IMR-90 (cell line): Measurements from ENCODE around the gene SLN. TPM values are rescaled to one million over a fixed set of nuclear protein-coding genes. Genes with fewer than 3 reads are reported as not detected.

ENCODE experiments used
- ATAC-seq: fragments of 200-7000 bp; cut with Tn5 transposase; 2 replicates; pipeline ENCODE4 v1.9.1; 2020; ENCODE audit warnings: low read depth, mild to moderate bottlenecking, moderate library complexity
- BruUV-seq: library from RNA; stranded (reverse); fragments of 400-500 nt; replicated peaks from 2 replicates; lab custom pipeline; 2021; lab: Mats Ljungman, UMichigan
- CTCF ChIA-PET: fragments of 300-600 bp; formaldehyde crosslinking; extraction: SDS; loops from one replicate; lab custom pipeline; 2021; ENCODE audit warnings: antibody characterized with exemption; lab: Yijun Ruan, JAX
- POLR2A ChIA-PET: fragments of 300-600 bp; sonication (Branson Sonifier 250); formaldehyde crosslinking; loops from one replicate; lab custom pipeline; 2022; ENCODE audit warnings: antibody characterized with exemption; ENCODE audit not compliant: unreplicated experiment; lab: Charles Lee
- DNase-seq: peaks from one replicate; pipeline ENCODE4 v3.0.0; 2013
- H2AFZ ChIP-seq: replicated peaks from 2 replicates; pipeline ENCODE3; 2013; ENCODE audit warnings: low read length, mild to moderate bottlenecking; ENCODE audit not compliant: poor library complexity
- H2AK5ac ChIP-seq: 2 replicates; pipeline ENCODE4 v1.6.1; 2013; ENCODE audit warnings: low read depth, low read length, inconsistent platforms
- H2AK9ac ChIP-seq: replicated peaks from 2 replicates; pipeline ENCODE3; 2013; ENCODE audit warnings: mild to moderate bottlenecking, low read depth, low read length, moderate library complexity; ENCODE audit not compliant: poor library complexity
- H2BK120ac ChIP-seq: 2 replicates; pipeline ENCODE4 v1.6.1; 2013; ENCODE audit warnings: low read depth, low read length, inconsistent platforms
- H2BK15ac ChIP-seq: 3 replicates; pipeline ENCODE4 v1.6.1; 2013; ENCODE audit warnings: low read depth, low read length, inconsistent platforms
- H2BK20ac ChIP-seq: 2 replicates; pipeline ENCODE4 v1.6.1; 2013; ENCODE audit warnings: low read depth, mild to moderate bottlenecking, inconsistent platforms, low read length, moderate library complexity
- H2BK5ac ChIP-seq: 2 replicates; pipeline ENCODE4 v1.6.1; 2013; ENCODE audit warnings: mild to moderate bottlenecking, low read depth, low read length, inconsistent platforms; ENCODE audit not compliant: poor library complexity, severe bottlenecking
- H3K14ac ChIP-seq: replicated peaks from 2 replicates; pipeline ENCODE4 v1.6.1; 2013; ENCODE audit warnings: low read depth, low read length, inconsistent platforms
- H3K18ac ChIP-seq: 2 replicates; pipeline ENCODE4 v1.6.1; 2013; ENCODE audit warnings: low read depth, low read length, control low read depth
- H3K23ac ChIP-seq: 2 replicates; pipeline ENCODE4 v1.6.1; 2013; ENCODE audit warnings: low read depth, low read length, inconsistent platforms
- H3K27ac ChIP-seq: 2 replicates; pipeline ENCODE4 v1.5.1; 2013; ENCODE audit warnings: mild to moderate bottlenecking, control low read depth, low read length; ENCODE audit not compliant: insufficient read depth
- H3K27me3 ChIP-seq: 2 replicates; pipeline ENCODE4 v1.6.1; 2013; ENCODE audit warnings: low read length; ENCODE audit not compliant: control insufficient read depth, insufficient read depth
- H3K36me3 ChIP-seq: 2 replicates; pipeline ENCODE4 v1.6.1; 2013; ENCODE audit warnings: low read length, mixed read lengths; ENCODE audit not compliant: control insufficient read depth, insufficient read depth
- H3K4ac ChIP-seq: 2 replicates; pipeline ENCODE4 v1.6.1; 2013; ENCODE audit warnings: low read depth, low read length, inconsistent platforms
- H3K4me1 ChIP-seq: 2 replicates; pipeline ENCODE4 v1.6.1; 2013; ENCODE audit warnings: low read length, mixed read lengths; ENCODE audit not compliant: control insufficient read depth, insufficient read depth
- H3K4me2 ChIP-seq: 2 replicates; pipeline ENCODE4 v1.6.1; 2013; ENCODE audit warnings: low read depth, mild to moderate bottlenecking, control low read depth, low read length, moderate library complexity
- H3K4me3 ChIP-seq: 2 replicates; pipeline ENCODE4 v1.5.1; 2013; ENCODE audit warnings: low read depth, mild to moderate bottlenecking, control low read depth, low read length, moderate library complexity; ENCODE audit not compliant: insufficient read depth
- H3K56ac ChIP-seq: 2 replicates; pipeline ENCODE4 v1.6.1; 2013; ENCODE audit warnings: low read length, inconsistent platforms; ENCODE audit not compliant: insufficient read depth; ENCODE audit errors: extremely low read depth
- H3K79me1 ChIP-seq, 2 experiments: 2 replicates each; pipeline ENCODE4 v1.6.1; 2013; ENCODE audit warnings: low read length in 2 of 2, inconsistent platforms in 1 of 2, low read depth in 1 of 2
- H3K9ac ChIP-seq: 2 replicates; pipeline ENCODE4 v1.6.1; 2013; ENCODE audit warnings: low read depth, low read length, control low read depth
- H3K9me1 ChIP-seq: 2 replicates; pipeline ENCODE4 v1.6.1; 2013; ENCODE audit warnings: low read length, inconsistent platforms; ENCODE audit not compliant: insufficient read depth
- H3K9me3 ChIP-seq: 2 replicates; pipeline ENCODE4 v1.6.1; 2013; ENCODE audit warnings: low read length; ENCODE audit not compliant: control insufficient read depth, insufficient read depth
- H4K20me1 ChIP-seq: 2 replicates; pipeline ENCODE4 v1.6.1; 2013; ENCODE audit warnings: low read length, inconsistent platforms; ENCODE audit not compliant: insufficient read depth
- H4K5ac ChIP-seq: 2 replicates; pipeline ENCODE4 v1.6.1; 2013; ENCODE audit warnings: mild to moderate bottlenecking, low read depth, low read length, control low read depth
- H4K8ac ChIP-seq, 2 experiments: 2 replicates each; pipeline ENCODE4 v1.6.1; 2013; ENCODE audit warnings: low read depth in 2 of 2, low read length in 2 of 2, control low read depth in 1 of 2, inconsistent platforms in 1 of 2
- H4K91ac ChIP-seq: 2 replicates; pipeline ENCODE4 v1.6.1; 2013; ENCODE audit warnings: low read depth, low read length, inconsistent platforms; ENCODE audit not compliant: insufficient read depth
- BHLHE40 ChIP-seq: fragments of 150-350 bp; IDR thresholded peaks from 2 replicates; pipeline ENCODE4 v1.6.1; 2016; ENCODE audit warnings: mild to moderate bottlenecking, low read depth, low read length
- CEBPB ChIP-seq: IDR thresholded peaks from 2 replicates; pipeline ENCODE4 v1.6.1; 2012; ENCODE audit warnings: low read depth, low read length, improper control_type of control experiment
- CHD1 ChIP-seq: IDR thresholded peaks from 2 replicates; pipeline ENCODE4 v1.6.1; 2012; ENCODE audit warnings: low read depth, low read length, improper control_type of control experiment
- FOS ChIP-seq: fragments of 150-350 bp; IDR thresholded peaks from 2 replicates; pipeline ENCODE4 v1.6.1; 2016; ENCODE audit warnings: low read depth, low read length
- MAFK ChIP-seq: IDR thresholded peaks from 2 replicates; pipeline ENCODE4 v1.6.1; 2012; ENCODE audit warnings: low read depth, low read length, improper control_type of control experiment
- MAZ ChIP-seq: IDR thresholded peaks from 2 replicates; pipeline ENCODE4 v1.6.1; 2012; ENCODE audit warnings: low read depth, mild to moderate bottlenecking, low read length, improper control_type of control experiment, moderate library complexity, borderline replicate concordance
- MXI1 ChIP-seq: IDR thresholded peaks from 2 replicates; pipeline ENCODE4 v1.6.1; 2012; ENCODE audit warnings: low read depth, mild to moderate bottlenecking, low read length, moderate library complexity, borderline replicate concordance
- NFE2L2 ChIP-seq: fragments of 150-350 bp; IDR thresholded peaks from 2 replicates; pipeline ENCODE4 v1.6.1; 2016; ENCODE audit warnings: low read depth, mild to moderate bottlenecking, low read length
- POLR2A ChIP-seq: IDR thresholded peaks from 2 replicates; pipeline ENCODE4 v1.6.1; 2012; ENCODE audit warnings: mild to moderate bottlenecking, low read depth, low read length
- RAD21 ChIP-seq: IDR thresholded peaks from 2 replicates; pipeline ENCODE4 v1.6.1; 2012; ENCODE audit warnings: low read length, improper control_type of control experiment
- RCOR1 ChIP-seq: IDR thresholded peaks from 2 replicates; pipeline ENCODE4 v1.6.1; 2012; ENCODE audit warnings: mild to moderate bottlenecking, low read length, improper control_type of control experiment; ENCODE audit not compliant: insufficient replicate concordance
- RFX5 ChIP-seq: IDR thresholded peaks from 2 replicates; pipeline ENCODE4 v1.8.0; 2012; ENCODE audit warnings: low read depth, mild to moderate bottlenecking, low read length, moderate library complexity
- SMC3 ChIP-seq: fragments of 150-350 bp; IDR thresholded peaks from 2 replicates; pipeline ENCODE4 v1.6.1; 2016; ENCODE audit warnings: low read depth, mild to moderate bottlenecking, antibody characterized with exemption, low read length, moderate library complexity
- WGBS, 2 experiments: methylation state at CpG; one replicate each; pipeline versions ENCODE4 v1.1.5 to v1.1.7; 2013; ENCODE audit warnings: missing lambda C conversion rate in 2 of 2; ENCODE audit not compliant: insufficient read length in 1 of 2; ENCODE audit errors: extremely low coverage in 2 of 2; 5-methylcytosine and 5-hydroxymethylcytosine counted together
- dilution Hi-C: fragments of 300-500 bp; cut with HindIII; formaldehyde crosslinking; loops from one replicate; pipeline ENCODE4 v1.14.3; 2018; ENCODE audit warnings: low sequenced_read_pairs; ENCODE audit not compliant: unreplicated experiment
- in situ Hi-C: fragments of 300-500 bp; cut with MboI; formaldehyde crosslinking; loops from 3 replicates; pipeline ENCODE4 v1.14.3; 2019; ENCODE audit warnings: low sequenced_read_pairs, inconsistent platforms, mixed read lengths
- intact Hi-C: fragments of 100-400 bp; cut with micrococcal nuclease; formaldehyde crosslinking; loops from 2 replicates; pipeline ENCODE4 v1.10.0; 2022
- polyA plus RNA-seq, 3 experiments: library from polyadenylated mRNA; depleted of rRNA; stranded (reverse); fragments of >200 nt; gene quantifications; 2 replicates each; pipeline ENCODE4 v1.2.3, GENCODE V29; 2012; ENCODE audit warnings: low replicate concordance in 1 of 3
- total RNA-seq: library from RNA; depleted of rRNA; stranded (reverse); fragments of >200 nt; gene quantifications from 2 replicates; pipeline ENCODE4 v1.2.3, GENCODE V29; 2012
- TF ChIP-seq, protein P1 (sequence below): fragments of 150-350 bp; IDR thresholded peaks from 2 replicates; pipeline ENCODE4 v1.6.1; 2016; ENCODE audit warnings: low read depth, mild to moderate bottlenecking, low read length, moderate library complexity, borderline replicate concordance
- TF ChIP-seq, protein P2 (sequence below): fragments of 150-350 bp; IDR thresholded peaks from 2 replicates; pipeline ENCODE4 v1.6.1; 2017; ENCODE audit warnings: mild to moderate bottlenecking, antibody characterized with exemption, low read length, low read depth
- TF ChIP-seq, protein P3 (sequence below): conservative IDR thresholded peaks from 2 replicates; pipeline ENCODE4 v1.5.1; 2012; ENCODE audit warnings: mild to moderate bottlenecking, low read depth, low read length, improper control_type of control experiment

Gene SLN
- total and polyA plus RNA-seq, 2 of the 4 experiments (the other 2 are of a cell fraction): not detected

DNA sequence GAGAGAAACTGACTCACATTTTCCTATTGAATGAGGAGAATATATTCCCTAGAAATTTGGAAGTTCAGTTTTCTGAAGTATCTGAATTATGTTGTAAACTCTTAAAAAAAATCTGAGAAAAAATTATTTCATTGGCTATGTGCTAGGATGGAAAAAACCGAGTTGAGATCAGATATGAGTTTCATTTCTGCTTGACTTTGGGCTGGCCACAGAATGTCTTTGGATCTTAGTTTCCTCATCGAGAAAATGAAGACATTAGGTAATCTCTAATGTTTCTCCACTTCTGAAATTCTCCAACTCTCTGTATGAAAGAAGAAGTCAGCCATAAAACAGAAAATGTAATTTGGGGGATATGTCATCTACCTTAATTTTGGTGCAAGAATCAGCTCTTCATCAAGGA lies 28.8 kb downstream of the SLN start:
- no peak for ATAC-seq
- no peaks in the 10 kb centered on the region for H3K4me1 ChIP-seq
- no peak overlapping the region for H2AK9ac ChIP-seq
- H2AFZ ChIP-seq: no peak overlapping the region
- H3K9me1 ChIP-seq: no peaks in the 10 kb centered on the region
- no peak overlapping the region for H3K56ac ChIP-seq
- H3K27ac ChIP-seq: no peak overlapping the region
- H4K91ac ChIP-seq: no peak overlapping the region
- in situ Hi-C loops (no loop called here), intact Hi-C loops (loop anchor here (10.0 kb wide), 1 partner anchor 212 kb away; no protein-coding TSS in a partner anchor), dilution Hi-C loops (no loop called here)
- H3K23ac ChIP-seq: no peak overlapping the region
- no peak overlapping the region for H3K4me3 ChIP-seq
- ChIA-PET POLR2A (no interaction called here), CTCF (interaction anchor here (1.0 kb wide), 1 partner anchor 21 kb away, joined by 3 read pairs; no protein-coding TSS in a partner anchor)
- no TSS peak for BruUV-seq
- H3K36me3 ChIP-seq: no peaks in the 10 kb centered on the region
- no peak overlapping the region for H3K18ac ChIP-seq
- DNase-seq: no peak
- no peaks in the 10 kb centered on the region for H3K9me3 ChIP-seq
- no peak overlapping the region for H2BK120ac ChIP-seq
- H3K27me3 ChIP-seq: peaks cover 10% of the 10 kb centered on the region
- no peaks in the 10 kb centered on the region for H4K20me1 ChIP-seq
- no CpG with 5 or more reads among the region's 2 CpGs for WGBS, 2 experiments
- no peak overlapping the region for H3K9ac ChIP-seq
- no peak overlapping the region for H2AK5ac ChIP-seq
- H3K14ac ChIP-seq: no peak overlapping the region
- H4K5ac ChIP-seq: no peak overlapping the region
- H2BK5ac ChIP-seq: no peak overlapping the region
- H2BK15ac ChIP-seq: no peak overlapping the region
- H2BK20ac ChIP-seq: no peak overlapping the region
- TF ChIP-seq SMC3: no peak
- TF ChIP-seq NFE2L2: no peak
- TF ChIP-seq, protein P1, sequence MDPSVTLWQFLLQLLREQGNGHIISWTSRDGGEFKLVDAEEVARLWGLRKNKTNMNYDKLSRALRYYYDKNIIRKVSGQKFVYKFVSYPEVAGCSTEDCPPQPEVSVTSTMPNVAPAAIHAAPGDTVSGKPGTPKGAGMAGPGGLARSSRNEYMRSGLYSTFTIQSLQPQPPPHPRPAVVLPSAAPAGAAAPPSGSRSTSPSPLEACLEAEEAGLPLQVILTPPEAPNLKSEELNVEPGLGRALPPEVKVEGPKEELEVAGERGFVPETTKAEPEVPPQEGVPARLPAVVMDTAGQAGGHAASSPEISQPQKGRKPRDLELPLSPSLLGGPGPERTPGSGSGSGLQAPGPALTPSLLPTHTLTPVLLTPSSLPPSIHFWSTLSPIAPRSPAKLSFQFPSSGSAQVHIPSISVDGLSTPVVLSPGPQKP: no peak
- TF ChIP-seq MAFK: no peak
- TF ChIP-seq FOS: no peak
- no peak for TF ChIP-seq RCOR1
- TF ChIP-seq MXI1: no peak
- TF ChIP-seq POLR2A: no peak
- no peak for TF ChIP-seq BHLHE40
- no peak for TF ChIP-seq CEBPB
- TF ChIP-seq MAZ: no peak
- no peak for TF ChIP-seq RFX5
- TF ChIP-seq RAD21: no peak
- TF ChIP-seq, protein P2, sequence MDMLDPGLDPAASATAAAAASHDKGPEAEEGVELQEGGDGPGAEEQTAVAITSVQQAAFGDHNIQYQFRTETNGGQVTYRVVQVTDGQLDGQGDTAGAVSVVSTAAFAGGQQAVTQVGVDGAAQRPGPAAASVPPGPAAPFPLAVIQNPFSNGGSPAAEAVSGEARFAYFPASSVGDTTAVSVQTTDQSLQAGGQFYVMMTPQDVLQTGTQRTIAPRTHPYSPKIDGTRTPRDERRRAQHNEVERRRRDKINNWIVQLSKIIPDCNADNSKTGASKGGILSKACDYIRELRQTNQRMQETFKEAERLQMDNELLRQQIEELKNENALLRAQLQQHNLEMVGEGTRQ: no peak
- TF ChIP-seq, protein P3, sequence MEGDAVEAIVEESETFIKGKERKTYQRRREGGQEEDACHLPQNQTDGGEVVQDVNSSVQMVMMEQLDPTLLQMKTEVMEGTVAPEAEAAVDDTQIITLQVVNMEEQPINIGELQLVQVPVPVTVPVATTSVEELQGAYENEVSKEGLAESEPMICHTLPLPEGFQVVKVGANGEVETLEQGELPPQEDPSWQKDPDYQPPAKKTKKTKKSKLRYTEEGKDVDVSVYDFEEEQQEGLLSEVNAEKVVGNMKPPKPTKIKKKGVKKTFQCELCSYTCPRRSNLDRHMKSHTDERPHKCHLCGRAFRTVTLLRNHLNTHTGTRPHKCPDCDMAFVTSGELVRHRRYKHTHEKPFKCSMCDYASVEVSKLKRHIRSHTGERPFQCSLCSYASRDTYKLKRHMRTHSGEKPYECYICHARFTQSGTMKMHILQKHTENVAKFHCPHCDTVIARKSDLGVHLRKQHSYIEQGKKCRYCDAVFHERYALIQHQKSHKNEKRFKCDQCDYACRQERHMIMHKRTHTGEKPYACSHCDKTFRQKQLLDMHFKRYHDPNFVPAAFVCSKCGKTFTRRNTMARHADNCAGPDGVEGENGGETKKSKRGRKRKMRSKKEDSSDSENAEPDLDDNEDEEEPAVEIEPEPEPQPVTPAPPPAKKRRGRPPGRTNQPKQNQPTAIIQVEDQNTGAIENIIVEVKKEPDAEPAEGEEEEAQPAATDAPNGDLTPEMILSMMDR: no peak
- TF ChIP-seq CHD1: no peak
- H4K8ac ChIP-seq: no peak overlapping the region
- H3K79me1 ChIP-seq: no peaks in the 10 kb centered on the region
- H3K4me2 ChIP-seq: no peak overlapping the region
- H3K4ac ChIP-seq: no peak overlapping the region
